ENCODE results near the gene TAAR2.
"Not testable (repeated sequence)": the region's sequence is repeated elsewhere in the genome, so short reads cannot be mapped to it uniquely, and the experiment has no call there.

Gene TAAR2

DNA sequence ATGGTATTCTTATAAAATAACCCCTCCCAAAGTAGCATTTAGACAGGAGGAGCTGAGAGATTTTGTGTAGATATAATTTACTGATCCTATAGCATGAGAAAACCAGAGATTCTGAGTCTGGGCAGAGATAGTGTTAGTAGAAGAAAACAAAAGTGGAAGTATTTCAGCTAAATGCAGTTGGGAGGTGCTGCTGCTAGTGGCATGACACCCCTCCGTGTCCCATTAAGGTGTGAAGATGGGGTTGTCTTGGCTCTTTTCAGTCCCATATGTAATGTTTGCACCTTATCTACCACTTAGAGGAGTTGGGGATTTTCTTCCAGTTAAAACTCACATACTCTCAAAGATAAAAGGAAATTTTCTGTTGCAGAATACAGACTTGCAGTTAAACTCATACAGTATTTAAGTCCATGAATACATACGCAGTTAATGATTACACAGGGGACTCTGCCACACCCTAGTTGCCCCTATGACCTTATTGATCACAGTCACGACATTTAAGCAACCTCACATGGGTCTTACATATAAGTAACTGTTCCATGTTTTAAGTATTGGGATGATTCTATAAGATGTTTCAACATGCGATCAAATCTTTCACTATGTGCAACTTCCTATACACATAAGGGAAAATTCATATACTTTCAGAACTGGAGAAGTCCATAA lies 11.5 kb downstream of the TAAR2 start:
- no peak for DNase-seq (ENCODE audit: low read depth in 3 of 3)

DNA sequence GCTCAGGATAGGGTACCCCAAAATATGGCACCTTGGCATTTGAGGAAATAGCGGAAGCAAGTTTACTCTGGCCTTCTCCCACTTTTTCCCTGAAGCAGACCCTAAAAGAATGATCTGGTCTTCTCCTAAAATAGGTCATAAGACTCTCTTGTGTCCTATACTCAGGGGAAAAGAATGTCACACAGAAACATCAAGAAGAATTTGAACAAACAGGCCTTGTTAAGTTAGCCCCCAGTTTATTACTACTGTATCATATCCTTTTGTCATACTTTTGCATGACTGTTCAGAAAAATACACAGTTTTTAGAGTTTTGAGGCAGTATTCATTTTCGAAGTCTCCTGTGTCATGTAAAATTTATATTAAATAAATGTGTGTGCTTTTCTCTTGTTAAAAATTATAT lies 12.5 kb downstream of the TAAR2 start:
- no peak for DNase-seq (ENCODE audit: low read depth in 3 of 3)

DNA sequence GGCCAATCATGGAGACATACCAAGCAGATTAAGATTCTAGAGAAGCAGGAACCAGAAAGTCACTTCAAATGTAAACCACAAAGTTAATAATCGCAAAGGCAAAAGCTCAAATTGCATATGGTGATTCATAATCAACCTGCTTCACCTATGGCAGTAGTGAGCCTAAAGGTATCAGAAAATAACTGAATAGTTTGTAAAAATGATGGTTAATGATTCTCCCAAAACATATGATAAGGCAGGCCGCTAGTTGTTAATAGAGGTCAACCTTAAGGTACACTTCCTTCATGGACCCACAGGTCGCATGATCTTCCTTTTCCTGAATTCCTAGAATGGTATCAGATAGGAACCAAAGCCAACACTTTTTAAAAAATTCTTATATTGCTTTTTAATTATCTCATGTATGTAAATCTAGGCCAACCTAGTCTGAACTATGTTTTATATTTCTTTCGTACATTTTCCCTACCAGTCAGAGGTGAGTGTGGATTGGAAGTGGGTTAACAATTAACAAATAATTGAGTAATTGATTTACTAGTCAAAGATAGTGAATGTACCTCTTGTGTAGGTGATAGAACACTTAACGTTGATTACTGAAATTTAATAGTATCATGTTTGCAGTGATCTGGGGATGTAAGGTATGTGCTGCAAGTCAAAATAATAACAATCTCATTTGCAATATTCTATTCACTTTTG lies 16.4 kb downstream of the TAAR2 start:
- DNase-seq (ENCODE audit: low read depth in 3 of 3): no peak

DNA sequence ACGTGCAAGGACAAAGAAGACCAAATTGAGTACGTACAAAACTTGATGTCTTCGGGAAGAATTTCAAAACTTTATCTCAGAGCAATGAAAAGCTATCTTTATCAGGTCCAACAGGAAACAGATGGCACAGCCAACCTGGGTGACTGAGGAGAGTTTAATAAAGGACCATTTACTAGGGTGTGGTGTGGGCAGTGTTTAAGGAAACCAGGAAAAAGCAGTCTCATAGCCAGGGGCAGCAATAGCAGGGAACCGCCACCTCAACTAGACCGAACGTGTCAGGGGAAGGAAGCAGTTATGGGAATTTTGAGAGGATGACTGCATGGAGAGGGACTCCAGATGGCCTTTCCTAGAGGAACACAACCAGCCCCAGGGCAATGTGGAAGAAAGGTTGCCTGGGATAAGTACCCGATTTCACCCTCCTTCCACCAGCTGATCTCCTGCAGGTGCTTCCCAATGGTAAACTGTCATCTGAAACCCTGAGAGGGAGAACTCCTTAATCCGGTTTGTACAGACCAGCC lies 19.4 kb downstream of the TAAR2 start:
- DNase-seq (ENCODE audit: low read depth in 3 of 3): no peak

DNA sequence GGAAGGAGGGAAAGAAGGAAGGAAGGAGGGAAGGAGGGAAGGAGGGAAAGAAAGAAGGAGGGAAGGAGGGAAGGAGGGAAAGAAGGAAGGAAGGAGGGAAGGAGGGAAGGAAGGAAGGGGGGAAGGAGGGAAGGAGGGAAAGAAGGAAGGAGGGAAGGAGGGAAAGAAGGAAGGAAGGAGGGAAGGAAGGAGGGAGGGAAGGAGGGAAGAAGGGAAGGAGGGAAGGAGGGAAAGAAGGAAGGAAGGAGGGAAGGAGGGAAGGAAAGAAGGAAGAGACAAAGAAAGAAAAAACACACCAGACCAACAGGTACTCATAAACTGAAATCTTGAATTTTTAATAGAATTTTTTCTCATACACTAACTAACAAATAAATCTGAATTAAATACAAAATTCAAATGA lies 23.2 kb downstream of the TAAR2 start:
- not testable (repeated sequence) for DNase-seq (ENCODE audit: low read depth in 3 of 3)

DNA sequence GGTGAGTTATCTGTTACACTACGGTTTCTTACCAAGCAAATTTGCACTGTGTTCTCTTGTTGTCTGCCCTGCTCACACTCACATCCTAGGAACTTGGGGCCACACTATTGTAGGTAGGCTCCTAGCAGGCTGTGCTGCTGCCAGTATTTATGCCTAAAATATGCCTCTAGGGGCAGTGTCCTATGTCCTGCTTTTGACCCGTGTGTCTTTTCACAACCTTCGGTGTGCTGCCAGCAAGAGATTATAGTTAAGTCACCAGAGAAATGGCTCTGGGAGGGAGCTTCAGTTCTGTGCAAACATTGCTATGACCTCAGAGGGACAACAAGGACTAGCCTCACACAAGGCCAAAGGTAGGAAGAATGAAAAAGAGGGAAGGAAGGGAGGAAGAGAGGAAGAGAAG lies 25.6 kb downstream of the TAAR2 start:
- no peak for DNase-seq (ENCODE audit: low read depth in 3 of 3)

DNA sequence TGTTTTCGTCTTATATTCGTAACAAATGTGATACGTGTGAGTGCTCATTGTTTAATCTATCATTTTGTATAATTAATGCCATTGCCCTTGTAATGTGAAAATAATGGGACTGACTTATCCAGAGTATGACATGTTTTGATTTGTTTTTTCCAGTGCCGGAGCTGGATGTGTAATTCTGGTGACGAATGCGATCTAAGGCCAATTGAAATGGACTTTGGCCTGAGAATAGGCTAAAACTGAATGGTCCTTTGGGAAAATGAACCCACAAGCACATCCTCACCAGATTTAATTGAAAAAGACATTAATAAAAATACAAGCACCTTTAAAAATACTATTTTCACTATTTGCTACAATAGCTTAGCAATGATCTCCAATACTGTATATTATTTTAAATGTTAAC lies 27.9 kb downstream of the TAAR2 start:
- no peak for DNase-seq (ENCODE audit: low read depth in 3 of 3)

DNA sequence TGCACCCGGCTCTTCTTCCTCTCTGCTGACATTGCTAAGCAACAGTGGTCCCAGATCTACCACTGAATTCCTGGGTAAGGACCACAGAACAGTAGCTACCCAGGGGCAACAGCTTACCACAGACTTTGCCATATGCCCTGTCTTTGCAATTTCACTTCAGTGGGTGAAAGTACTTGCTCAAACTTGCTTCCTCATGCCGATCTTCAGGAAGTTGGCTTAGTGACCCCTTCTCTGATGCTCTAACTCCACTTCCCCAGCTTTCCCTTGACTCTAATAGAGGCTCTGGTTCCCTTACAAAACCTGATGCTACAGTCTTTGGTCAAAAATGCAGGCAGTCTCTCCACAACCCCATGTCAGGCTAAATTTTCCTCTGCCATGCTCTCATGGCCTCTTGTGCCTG lies 31.2 kb downstream of the TAAR2 start:
- no peak for DNase-seq (ENCODE audit: low read depth in 3 of 3)

DNA sequence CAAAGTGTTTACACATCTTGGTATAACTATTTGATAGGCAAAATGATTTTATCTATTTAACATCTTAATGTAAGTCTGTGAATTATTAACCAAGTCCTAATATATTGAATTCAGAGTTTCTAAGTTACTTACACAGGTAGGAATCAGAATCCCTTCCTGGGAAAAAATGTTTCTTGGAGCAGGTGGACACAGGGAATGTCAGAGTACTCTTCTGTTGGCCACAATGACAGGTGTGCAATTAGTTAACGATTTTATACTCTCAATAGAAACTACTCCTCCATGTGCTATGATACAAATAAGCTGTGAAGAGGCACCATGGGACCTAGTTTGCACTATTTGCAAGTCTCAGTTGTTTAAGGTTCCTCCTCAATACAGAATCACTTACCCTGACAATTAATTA lies 33.7 kb downstream of the TAAR2 start:
- DNase-seq (ENCODE audit: low read depth in 3 of 3): no peak

DNA sequence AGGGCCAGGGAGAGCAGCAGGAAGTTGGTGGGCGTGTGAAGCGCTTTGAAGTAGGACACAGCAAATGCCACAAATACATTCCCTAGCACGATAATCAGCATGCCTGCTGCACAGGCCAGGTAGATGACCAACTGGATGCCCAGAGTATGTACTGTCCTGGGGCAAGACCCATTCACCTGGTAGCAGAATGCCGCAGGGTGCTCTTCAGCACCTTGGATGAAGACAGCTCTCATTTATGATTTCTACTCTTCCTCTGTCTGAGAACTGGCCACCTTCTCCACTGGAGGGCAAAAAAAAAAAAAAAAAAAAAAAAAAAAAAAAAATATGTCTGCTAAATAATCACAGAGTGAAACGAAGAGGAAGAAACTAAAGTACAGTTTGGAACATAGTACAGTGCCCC lies 34.6 kb downstream of the TAAR2 start, which contains the start of gene TAAR5:
Gene TAAR5, minus strand, starts transcription at position 288 of the 400 bp plus-strand sequence. Its CDS starts 55 bp downstream, at position 233.
- DNase-seq (ENCODE audit: low read depth in 3 of 3): no peak

DNA sequence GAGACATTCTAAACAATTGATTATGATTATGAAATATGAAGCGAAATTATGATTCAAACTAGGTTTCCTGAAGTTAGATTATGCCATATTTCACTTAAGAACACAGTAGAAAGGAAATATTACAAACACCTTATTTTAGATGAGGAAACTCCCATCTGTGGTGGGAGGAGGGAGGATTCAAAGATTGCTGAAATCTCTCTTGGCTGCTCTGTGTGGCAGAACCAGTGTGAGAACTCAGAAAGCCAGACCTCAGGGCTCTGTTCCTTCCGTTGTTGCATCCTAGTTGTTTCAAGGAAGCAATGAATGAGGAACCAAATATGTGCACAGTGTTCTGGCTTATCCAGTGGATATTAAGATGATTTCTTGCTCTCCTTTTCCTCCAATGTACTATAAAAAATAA lies 36.7 kb downstream of the TAAR2 start:
- no peak for DNase-seq (ENCODE audit: low read depth in 3 of 3)

DNA sequence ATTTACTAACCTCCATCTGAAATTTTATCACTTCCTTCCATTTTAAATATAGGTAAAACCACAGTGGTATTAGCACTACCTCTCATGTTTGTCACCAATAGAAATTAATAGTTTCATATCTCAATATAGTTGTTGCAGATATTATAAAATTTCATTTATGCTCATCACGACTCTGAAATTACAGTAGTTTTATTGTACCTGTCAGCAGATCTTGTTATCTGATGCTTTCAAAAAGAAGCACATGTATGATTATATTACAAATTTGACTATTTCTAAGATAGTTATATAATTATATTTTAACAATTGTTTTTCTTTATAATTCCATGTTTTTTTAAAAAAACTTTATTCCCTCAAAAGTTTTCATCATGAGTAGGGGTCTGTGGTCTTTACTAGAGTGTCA lies 39.4 kb downstream of the TAAR2 start:
- DNase-seq (ENCODE audit: low read depth in 3 of 3): no peak

DNA sequence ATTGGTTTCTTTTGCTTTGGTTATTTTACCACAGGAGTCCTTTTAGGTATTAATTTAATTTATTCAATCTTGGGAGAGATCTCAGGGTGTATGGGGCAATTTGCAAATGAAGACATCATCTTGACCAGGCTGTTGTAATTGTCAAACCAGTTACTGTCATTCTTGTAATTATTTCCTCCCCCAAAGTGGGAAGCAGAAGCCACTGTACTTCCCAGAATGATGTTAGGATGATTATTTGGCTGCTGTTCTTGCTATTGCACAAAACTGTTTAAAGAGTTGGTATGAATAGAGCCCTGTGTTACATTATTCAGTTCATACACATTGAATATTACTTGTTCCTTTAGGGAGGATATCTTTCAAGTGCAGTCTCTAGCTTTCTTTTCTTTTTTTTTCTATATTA lies 52.3 kb downstream of the TAAR2 start:
- DNase-seq (ENCODE audit: low read depth in 3 of 3): no peak

DNA sequence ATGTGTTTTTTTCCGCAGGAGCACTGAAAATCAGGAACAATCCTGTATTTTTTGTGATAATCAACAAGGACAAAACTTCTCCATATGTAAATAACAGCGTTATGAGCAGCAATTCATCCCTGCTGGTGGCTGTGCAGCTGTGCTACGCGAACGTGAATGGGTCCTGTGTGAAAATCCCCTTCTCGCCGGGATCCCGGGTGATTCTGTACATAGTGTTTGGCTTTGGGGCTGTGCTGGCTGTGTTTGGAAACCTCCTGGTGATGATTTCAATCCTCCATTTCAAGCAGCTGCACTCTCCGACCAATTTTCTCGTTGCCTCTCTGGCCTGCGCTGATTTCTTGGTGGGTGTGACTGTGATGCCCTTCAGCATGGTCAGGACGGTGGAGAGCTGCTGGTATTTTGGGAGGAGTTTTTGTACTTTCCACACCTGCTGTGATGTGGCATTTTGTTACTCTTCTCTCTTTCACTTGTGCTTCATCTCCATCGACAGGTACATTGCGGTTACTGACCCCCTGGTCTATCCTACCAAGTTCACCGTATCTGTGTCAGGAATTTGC lies 53.8 kb downstream of the TAAR2 start, which contains the start of gene TAAR6:
Gene TAAR6, plus strand, starts transcription at position 102 of the 557 bp plus-strand sequence. Its CDS starts 0 bp downstream, at position 102.
- DNase-seq (ENCODE audit: low read depth in 3 of 3): no peak

DNA sequence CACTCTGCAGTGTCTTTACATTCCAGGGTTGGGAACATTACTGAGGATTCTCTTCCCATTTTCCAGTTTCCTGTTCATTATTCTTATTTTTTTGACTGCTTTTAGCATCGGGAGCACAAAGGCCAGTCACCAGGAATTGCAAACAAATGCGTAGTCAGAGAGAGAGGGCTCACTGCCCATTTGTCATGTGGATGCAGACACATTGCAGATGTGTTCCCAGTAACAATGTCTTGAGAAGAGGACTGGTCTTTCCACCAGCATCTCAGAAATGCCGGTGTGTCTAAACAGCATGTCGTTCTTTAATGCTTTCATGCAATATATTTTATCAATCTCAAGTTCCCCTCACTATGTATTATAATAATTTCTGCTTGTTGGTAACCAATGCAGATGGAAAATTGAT lies 54.9 kb downstream of the TAAR2 start:
- no peak for DNase-seq (ENCODE audit: low read depth in 3 of 3)

DNA sequence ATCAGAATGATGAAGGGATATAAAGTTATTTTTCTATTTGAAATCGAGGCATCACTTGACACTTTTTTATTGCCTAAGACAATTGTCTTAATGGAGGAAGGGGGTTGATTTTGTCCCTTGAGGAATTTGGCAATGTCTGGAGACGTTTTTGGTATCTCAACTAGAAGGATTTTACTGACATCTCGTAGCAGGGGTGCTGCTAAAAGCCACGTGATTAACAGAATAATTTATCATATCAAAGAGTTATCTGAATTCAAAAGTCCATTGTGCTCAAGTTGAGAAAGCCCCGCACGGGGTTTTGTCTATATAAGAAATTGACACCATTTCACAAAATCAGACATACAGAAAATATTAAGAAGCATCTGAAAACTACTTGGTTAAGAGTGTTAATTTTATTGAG lies 55.5 kb downstream of the TAAR2 start:
- DNase-seq (ENCODE audit: low read depth in 3 of 3): no peak

DNA sequence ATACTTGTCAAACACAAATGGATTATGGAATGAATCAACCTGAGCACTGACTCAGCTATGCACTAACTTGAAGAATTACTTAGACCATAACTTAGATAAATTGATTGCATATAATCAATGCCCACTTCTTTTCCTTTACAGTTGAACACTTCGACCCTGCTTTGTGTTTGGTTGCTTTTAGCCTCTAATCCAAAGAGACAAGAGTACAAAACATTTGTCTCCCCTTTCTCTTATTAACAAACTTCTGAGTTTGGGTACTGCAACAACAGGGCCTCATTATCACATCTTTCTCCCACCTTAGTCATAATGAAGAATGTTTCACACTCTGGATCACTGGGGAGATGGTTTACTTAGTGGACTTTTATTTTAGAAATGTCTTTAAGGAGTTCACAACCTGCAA lies 56.5 kb downstream of the TAAR2 start:
- DNase-seq (ENCODE audit: low read depth in 3 of 3): no peak

Measured in stimulated activated CD4-positive, alpha-beta T cell treated with anti-CD3 and anti-CD28 coated beads, TNF-alpha, amount 100 ng/mL, for 24 hours (primary cell).